HTERT RPE-1 (cell line): Measurements from ENCODE around the gene ROR2.

ENCODE experiments used
- in situ Hi-C: fragments of 300-500 bp; cut with MboI; formaldehyde crosslinking; loops from 4 replicates; pipeline ENCODE4 v1.14.3; 2020; ENCODE audit warnings: low sequenced_read_pairs

The ROR2 gene

DNA sequence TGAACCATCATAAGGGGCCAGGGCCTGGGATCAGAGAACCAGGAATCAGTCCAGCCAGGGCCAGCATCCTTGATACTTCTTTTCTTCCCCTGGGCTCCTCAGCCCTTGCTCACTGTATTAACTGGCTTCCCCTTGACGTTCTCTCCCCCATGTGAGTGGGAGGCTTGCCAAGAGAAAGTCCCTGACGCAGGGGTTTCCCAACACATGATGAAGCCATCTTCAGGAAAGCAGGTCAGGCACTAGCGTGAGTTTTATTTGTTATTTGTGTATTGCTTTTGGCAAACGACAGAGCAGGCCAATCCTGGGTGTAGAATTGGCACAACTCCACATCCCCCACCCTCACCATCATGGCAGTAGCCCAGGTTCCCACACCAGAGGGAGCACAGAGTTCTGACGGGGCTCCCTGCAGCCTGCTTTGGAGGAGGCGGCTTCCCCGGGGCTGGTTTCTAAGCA lies 360.9 kb downstream of the ROR2 start:
- in situ Hi-C loops, result no loop called here

DNA sequence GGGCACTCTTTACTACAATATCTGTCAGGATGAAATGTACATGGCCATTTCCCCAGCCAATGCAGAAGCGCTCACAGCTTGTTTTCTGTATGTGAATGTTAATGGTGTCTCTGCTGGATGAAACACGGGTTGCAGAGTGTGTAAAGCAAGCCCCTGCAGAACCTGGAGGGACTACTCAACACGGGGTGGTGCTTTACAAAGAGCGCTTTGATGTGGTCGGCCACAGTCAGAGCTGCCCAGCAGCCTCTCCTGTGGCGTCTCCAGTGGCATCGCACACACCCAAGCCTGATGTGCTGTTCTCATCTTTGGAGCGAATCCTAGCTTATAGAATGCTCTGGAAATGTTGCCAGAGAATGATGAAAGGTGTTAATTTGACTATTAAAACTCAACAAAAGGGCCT lies 363.7 kb downstream of the ROR2 start:
- in situ Hi-C loops, result no loop called here

DNA sequence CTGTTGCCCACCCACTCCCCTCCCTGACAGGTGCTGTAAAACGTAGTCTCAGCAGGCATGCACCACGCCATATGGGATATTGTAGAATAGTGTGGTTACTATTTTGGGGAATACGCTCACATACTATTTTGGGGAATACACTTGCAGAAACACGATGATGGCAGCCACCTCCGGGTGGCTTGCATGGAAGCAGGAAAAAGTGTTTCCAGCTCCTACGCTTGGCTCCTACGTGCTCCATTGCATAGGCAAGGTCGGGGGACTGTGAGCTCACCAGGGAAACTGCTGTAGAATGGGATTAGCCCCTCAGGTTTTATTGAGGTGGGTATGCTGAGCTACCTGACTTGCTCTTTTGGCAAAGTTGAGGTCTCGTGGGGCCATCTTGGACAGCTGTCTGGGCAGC lies 366.1 kb downstream of the ROR2 start:
- in situ Hi-C loops, result no loop called here

DNA sequence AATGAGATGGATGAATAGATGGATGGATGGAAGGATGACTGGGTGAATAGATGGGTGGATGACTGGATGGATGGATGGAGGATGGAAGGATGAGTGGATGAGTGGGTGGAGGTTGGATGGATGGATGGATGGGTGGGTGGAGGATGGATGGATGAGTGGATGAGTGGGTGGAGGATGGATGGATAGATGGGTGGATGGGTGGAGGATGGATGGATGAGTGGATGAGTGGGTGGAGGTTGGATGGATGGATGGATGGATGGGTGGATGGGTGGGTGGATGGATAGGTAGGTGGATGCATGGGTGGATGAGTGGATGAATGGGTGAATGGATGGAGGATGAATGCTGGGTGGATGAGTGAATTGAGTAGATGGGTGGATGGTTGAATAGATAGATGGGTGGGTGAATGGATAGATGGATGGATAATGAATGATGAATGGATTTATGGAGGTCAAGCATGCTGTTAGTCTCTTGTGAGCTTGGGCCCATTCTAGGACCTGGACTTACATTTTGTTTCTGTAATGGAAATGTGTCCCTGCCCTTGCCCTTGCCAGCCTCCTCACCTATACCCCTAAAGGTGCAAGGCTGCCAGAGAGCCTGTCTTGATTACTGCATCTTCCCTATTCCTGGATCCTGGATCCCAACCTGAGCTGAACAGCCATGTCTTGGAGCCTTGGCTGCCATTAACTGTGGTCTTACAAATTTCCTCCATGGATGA lies 366.7 kb downstream of the ROR2 start:
- in situ Hi-C loops, result no loop called here

DNA sequence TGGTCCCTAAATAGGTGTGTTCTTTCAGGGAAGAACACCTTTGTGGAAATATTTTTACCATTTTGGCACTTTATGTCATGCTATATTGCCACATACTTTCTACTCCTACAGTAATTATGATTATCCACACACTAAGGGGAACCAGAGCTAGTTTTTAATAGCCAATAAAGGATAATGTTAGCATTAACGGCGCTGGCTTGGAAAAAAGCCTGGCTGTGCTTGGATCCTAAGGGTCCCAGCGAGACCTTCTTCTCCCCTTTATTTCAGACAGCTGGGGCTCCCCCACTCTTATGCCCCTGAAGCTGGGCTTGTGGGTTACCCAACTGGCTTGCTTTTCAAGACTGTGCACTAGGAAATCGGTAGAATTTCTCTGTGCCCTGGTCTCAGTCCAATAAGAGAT lies 367.8 kb downstream of the ROR2 start:
- in situ Hi-C loops, result no loop called here

DNA sequence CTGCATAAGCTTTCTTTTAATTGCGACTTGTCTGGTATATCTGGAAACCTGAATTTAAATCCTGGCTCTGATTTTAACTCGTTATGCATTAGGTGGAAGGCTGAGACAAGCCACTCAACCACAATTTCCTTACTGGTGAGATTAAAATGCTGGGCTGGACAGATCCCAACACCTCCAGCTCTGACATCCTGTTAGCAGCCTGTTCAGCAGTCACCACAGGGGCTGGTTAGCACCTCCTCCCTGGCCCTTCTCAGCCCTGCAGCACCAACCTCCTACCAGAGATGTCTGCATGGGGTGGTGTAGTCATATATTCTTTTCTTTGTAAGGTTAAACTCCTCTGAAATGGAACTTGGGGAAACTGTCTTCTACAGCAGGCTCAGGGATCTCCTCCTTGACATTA lies 369.9 kb downstream of the ROR2 start:
- in situ Hi-C loops, result no loop called here

DNA sequence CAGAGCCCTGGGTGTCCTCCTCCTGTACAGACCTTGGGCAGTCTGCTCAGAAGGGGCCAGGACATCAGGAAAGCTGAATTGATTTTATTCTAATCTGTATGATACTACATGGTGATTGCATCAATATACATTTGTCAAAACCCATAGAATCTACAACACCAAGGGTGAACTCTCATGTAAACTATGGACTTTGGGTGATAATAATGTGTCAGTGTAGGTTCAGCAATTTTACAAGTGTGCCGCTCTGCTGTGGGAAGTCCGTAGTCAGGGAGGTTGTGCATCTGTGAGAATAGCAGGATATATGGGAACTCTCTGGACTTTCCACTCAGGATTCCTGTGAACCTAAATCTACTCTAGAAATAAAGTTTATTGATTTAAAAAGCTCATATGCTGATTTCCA lies 371.1 kb downstream of the ROR2 start:
- in situ Hi-C loops, result no loop called here

DNA sequence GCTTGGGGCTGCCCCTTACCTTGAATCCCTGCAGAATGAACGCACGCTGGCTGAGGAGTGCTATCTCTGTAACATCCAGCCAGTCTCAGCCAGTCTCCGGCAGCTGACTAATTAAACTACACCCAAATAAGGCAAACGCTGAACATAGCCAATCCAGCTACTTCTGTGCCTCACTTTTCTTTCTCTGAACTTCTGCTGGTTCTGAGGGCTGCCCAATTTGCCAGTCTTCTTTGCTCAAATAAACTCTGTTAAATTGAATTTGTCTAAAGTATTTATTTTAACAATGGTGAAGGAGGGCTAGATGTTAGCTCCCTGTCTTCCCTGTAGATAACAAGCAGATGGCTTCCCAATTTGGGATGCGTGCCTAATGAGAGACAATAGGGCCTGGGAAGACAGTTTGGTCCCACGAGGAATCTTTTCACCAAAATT lies 372.4 kb downstream of the ROR2 start:
- in situ Hi-C loops, result no loop called here

DNA sequence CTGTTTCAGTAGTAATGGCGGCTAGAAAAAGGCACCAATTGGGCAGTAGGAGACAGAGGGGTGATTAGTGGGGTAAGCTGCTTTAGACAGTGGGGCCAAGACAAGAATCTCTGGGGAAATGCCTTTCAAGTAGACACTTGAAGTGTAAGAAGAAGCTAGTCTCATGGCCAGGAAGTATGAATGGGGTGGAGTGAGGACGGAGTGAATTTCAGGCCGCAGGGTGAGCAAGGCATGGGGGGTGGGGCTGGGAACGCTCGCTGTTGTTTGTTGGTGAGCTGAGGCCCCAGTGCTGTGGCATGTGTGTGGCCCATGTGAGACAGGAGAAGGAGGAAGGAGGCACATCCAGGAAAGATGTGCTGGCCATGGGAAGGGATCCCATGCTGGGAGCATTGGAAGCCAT lies 377.2 kb downstream of the ROR2 start:
- in situ Hi-C loops, result no loop called here

DNA sequence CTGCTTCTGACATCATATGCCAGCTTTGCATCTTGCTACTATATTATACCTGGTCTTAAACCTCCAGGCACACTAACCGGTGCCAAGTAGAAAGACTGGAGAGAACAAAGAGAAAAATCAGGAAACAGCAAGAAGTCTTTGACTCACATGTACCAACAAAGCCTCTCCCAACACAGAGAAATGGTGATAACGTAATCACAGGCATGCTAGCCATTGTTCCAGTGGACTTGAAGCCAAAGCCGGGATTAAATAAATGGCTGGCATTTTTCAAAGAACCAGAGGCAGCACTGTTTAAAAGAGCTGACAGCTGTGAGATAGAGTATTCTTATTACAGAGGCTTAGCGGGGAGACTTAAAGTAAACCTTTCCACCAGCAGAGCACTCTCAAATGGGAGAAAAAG lies 378.0 kb downstream of the ROR2 start:
- in situ Hi-C loops, result no loop called here

DNA sequence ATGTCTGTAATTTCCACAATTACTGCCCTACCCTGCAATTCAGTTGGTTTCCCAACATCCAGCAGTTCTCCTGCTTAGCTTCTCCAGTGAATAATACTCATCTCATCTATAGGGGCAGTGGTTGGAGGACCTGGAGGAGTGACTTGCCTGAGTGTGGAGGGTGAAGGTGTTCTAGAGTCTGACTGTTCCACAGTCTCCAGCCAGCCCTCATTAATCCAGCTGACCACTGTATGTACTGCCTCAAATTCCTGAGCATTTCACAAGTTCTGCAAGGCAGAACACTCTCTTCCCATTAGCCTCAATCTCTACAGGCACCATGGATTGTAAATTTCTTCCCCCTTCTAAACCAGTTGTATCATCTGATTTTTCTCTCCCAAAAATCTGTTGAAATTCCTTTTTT lies 379.0 kb downstream of the ROR2 start:
- in situ Hi-C loops, result no loop called here

DNA sequence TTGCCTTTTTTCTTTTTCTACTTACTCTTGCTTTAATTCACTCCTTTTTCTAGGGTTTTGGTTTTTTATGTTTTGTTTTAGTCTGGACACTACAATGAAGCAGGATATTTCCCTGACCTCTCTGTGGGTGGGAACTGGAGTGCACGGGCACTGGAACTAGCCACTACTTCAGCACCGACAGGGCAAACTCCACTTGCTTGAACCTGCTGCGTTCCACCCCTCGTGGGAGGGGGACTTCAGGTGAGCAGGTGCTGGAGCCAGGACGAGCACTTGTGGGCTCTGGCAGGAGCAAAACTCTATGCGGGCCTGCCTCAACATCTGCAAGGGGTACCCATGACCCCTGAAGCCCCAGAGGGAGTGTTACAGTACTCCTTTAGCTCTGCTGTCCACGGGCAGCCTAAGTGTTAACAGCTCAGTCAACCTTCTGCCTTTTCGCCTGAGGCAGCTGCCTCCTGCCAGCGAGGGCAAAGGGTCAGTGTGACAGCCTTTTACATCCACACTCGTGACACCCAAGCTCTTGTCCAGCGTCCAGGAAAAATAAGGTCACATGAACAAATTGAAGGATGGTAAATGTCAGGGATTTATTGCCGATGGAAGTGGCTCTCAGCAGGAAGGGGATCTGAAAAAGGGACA lies 382.3 kb downstream of the ROR2 start:
- in situ Hi-C loops, result no loop called here

DNA sequence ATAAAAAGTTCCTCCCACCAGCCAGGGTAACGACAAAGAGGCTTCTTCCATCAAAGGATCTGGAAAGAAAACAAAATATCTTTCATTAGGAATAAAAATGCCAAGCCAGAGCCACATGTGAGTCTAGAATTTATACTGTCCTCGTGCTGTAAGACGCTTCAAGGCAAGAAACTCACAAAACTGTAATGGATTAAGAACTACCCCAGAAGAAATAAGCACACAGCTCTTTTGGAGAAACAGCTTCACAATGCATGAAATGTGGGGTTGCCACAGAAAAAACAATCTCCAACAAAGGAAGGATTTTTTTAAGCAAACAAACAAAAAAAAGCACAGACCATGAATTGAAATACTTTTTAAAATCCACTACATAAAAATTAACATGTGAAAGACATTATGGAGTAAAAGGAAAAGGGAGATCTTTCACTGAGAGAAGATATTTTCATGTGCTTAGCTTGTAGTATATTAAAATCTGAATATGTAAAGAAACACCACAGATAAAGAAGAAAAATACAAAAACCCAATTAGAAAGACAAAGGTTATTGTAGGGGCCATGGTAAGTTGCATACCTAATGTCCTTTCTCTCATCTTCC lies 385.9 kb downstream of the ROR2 start:
- in situ Hi-C loops, result no loop called here

DNA sequence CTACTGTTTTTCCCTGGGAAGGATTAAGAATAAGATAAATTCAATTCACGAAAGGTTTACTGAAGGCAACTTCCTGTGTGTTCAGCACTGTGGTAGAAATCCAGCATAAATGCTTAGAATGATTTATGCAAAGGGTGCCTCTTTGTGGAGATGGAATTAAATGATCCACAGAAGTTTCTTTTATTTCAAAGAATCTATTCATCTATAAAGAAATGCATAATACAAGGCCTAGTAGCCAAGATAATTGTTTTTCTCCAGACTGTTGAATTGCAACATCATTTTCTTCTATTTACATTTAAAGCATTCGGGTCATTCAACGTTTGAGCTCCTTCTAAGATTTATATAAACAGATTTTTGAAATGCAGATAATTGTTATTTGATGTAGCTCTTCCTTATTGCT lies 387.6 kb downstream of the ROR2 start:
- in situ Hi-C loops, result no loop called here

DNA sequence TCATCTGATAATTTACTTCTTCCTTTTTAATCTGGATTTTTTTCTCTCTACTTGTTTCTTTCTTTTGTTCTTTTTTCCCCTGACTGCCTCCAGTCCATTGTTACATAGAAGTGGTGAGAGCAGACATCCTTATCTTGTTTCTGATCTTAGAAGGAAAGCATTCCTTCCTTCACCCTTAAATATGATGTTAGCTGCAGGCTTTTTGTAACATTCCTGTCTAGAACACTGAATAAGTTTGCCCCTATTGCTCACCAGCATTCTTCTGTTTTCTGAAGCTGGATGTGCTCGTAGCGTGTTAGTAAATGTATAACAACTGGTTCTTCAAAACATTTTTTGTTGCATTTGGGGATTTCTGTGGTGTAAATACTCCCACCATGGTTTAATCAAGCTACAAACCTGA lies 389.7 kb downstream of the ROR2 start:
- in situ Hi-C loops, result no loop called here

DNA sequence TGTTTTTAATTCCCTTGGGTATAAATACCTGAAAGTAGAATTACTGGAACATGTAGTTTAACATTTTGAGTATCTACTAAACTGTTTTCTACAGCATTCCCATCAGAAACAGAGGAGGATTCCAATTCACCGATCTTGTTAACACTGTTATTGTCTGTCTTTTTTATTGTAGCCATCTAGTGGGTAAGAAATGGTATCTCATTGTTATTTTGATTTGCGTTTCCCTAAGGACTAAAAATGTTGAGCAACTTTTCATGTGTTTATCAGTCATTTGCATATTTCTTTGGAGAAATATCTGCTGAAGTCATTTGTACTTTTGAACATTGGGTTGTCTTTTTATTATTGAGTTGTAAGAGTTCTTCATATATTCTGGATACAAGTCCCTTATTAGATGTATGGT lies 391.1 kb downstream of the ROR2 start:
- in situ Hi-C loops, result no loop called here

DNA sequence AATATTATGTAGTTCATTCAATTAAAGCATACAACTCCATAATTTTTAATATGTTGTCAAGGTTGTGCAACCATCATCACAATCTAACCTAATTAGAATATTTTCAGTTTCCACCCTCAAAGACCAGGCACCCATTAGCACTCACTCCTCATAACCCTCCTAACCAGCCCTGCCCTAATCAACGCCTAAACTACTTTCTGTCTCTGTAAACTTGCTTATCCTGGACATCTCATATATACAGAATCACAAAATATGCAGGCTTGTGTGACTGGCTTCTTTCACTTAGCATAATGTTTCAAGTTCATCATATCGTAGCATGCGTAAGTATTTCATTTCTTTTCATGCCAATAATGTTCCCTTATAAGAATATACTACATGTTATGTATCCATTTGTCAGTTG lies 391.6 kb downstream of the ROR2 start:
- in situ Hi-C loops, result no loop called here

DNA sequence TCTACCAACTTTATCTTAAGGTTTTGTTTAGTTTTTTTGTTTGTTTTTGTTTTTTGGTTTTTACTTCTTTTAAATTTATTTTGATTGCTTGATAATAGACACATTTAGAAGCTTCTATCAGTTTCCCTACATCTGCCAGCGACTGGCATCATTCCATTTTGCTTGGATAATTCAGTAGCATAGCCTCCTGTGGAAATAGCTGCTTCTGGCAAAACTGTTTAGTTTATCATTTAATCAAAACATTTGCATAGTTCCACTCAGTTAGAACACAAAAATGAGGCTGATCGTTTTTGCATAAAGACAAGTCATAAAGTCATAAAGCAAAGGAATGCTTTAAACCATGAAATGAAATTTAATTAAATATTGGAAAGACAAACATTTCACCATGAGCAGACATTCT lies 392.7 kb downstream of the ROR2 start:
- in situ Hi-C loops, result no loop called here

DNA sequence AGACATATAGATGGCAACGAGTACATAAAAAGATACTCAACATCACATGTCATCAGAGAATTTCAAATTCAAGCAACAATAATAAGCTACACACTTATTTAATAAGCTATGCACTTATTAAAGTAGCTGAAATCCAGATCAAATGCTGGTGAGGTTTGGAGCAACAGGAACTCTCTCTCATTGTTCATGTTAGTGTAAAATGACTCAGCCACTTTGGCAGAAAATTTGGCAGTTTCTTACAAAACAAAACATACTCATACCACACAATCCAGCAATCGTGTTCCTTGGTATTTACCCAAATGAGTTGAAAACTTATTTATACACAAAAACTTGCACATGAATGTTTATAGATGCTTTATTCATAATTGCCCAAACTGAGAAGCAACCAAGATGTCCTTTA lies 394.9 kb downstream of the ROR2 start:
- in situ Hi-C loops, result no loop called here

DNA sequence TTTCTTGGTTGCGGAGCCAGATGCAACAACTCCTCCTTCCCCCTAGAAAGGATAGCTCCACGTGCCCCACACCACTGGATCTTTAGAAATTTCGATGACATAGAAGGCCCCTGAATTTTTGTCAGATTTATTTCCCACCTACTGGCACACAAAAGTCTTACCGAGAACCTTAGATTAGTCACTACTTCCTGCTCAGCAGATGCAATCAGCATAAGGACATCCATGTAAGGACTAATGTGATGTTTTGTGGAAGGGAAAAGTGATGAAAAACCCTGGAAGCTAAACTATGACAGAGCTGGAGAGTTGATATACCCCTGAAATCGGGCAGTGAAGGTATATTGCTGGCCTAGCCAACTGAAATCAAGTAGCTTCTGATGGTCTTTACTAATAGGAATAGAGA lies 400.9 kb downstream of the ROR2 start:
- in situ Hi-C loops, result no loop called here

DNA sequence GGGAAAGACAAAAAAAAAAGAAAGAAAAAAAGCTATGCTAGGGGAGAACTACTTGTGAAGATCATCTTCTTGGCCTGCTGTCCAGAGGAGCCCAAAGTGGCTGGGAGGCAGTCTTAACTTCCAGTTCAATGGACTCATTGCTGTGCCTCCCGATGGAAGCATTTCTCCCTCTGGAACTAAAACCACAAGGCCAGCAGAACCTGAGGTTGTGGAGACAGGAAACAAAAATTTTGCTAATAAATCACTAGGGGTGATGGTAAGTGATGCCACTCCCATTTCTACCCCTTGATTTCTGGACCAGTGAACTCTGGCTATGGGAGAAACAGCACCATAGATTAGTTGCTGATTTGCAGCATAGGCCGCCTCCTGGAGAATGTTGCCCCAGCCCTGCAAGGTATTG lies 402.9 kb downstream of the ROR2 start:
- in situ Hi-C loops, result no loop called here

DNA sequence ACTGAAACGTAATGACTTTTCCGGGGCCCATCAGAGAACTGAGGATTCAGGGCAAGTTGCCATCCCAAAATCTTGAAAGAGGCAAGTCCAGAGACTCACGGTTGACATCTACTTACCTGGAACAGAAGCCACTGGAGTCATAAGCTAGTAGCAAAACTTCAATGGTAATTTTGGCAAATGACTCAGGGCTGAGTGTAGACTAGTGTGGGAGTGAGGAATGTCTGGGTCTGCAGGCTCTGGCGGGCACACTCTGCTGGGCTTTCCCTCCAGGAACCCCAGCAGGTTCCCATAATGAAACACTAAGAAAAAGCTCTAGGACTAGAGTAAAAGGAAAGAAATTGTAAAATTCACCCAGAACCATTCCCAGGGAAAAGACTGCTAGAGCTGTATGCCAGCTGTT lies 403.5 kb downstream of the ROR2 start:
- in situ Hi-C loops, result no loop called here

DNA sequence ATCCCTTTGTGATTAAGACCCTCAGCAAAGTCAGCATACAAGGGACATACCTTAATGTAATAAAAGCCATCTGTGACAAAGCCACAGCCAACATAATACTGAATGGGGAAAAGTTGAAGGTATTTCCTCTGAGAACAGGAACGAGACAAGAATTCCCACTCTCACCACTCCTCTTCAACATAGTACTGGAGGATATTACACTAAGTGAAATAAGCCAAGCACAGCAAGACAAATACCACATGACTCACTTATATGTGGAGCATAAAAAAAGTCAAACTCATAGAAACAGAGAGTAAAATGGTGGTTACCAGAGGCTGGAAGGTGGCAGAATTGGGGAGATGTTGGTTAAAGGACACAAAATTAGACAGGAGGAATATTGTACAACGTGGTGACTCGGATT lies 408.3 kb downstream of the ROR2 start:
- in situ Hi-C loops, result no loop called here
